ENCODE results near the gene GABPB1.

GABPB1 gene

DNA sequence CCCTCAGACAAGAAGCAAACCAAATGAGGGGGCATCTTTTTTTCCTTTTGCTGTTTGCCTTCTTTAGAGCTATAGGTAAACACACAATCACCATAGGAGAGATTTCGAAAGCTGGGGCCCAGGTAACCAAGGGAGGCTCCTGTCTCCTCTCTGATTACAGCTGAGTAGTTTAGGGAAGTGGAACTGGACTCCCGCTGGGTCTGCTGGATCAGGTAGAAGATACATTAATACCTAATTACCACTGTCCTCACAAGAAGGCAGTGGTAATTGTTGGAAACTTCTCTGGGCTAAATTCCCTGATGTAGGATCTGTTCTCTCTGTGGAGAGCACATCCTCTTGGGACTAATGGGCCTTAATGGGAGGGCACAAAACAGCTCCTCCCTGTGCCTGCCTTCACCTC is 122.2 kb downstream of the GABPB1 start:
- 78 to 100% methylated on average over 1 to 2 of the region's 2 CpGs for WGBS, 2 experiments
- Histone ChIP-seq H3K4me3 (ENCODE audit: insufficient read depth, low read depth, low read length) (no peak overlapping the region), H3K9me3 (ENCODE audit: control insufficient read depth, low read length) (no peaks in the 10 kb centered on the region), H3K36me3 (ENCODE audit: control insufficient read depth, insufficient read depth, low read length) (no peaks in the 10 kb centered on the region), H3K27me3 (ENCODE audit: control insufficient read depth, insufficient read depth, low read length, poor library complexity, severe bottlenecking) (no peaks in the 10 kb centered on the region), H3K4me1 (ENCODE audit: control insufficient read depth, insufficient read depth, low read length) (no peaks in the 10 kb centered on the region), H3K27ac (ENCODE audit: insufficient read depth, low read depth, low read length, poor library complexity, severe bottlenecking) (no peak overlapping the region)

DNA sequence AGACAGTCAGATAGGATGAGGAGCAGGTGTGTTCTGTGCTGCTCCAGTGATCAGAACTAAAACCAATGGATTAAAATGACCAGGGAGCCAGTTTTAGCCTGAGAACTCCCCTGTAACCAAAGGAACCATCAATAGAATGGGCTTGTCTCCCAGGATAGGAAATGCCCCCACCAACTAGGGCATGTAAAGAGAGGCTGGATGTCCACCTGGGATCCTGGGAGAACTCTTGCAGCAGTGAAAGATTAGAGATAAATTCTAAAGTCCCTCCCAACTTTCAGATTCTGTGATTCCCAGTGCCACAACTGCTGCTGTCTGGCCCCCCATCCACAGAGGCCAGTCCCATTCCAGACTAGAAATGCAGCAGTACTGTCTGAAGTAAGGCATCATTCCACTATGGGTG is 123.2 kb downstream of the GABPB1 start:
- Histone ChIP-seq H3K27me3 (ENCODE audit: control insufficient read depth, insufficient read depth, low read length, poor library complexity, severe bottlenecking) (no peaks in the 10 kb centered on the region), H3K4me3 (ENCODE audit: insufficient read depth, low read depth, low read length) (no peak overlapping the region), H3K36me3 (ENCODE audit: control insufficient read depth, insufficient read depth, low read length) (no peaks in the 10 kb centered on the region), H3K9me3 (ENCODE audit: control insufficient read depth, low read length) (no peaks in the 10 kb centered on the region), H3K27ac (ENCODE audit: insufficient read depth, low read depth, low read length, poor library complexity, severe bottlenecking) (no peak overlapping the region), H3K4me1 (ENCODE audit: control insufficient read depth, insufficient read depth, low read length) (no peaks in the 10 kb centered on the region)

DNA sequence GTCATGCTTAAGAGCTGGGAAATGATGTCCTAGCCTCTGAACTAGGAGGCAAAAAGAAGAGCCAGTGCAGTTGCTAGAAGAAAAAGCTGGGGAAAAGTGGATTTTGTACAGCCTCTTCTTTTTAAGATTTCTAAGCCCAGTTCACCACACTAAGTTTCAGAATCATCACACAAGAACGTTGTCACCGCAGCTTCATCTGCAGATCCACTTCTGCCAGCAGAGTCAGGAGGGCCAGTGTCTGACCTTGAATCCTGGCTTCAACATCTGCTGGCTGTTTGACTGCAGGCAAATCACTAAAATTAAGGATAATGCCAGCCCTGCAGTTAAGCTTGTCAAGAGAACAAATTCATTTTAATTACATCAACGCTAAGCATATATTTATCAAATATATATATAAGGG is 125.7 kb downstream of the GABPB1 start:
- WGBS, 2 experiments: 94% methylated on average over 2 of the region's 3 CpGs
- Histone ChIP-seq H3K4me3 (ENCODE audit: insufficient read depth, low read depth, low read length) (no peak overlapping the region), H3K4me1 (ENCODE audit: control insufficient read depth, insufficient read depth, low read length) (no peaks in the 10 kb centered on the region)

DNA sequence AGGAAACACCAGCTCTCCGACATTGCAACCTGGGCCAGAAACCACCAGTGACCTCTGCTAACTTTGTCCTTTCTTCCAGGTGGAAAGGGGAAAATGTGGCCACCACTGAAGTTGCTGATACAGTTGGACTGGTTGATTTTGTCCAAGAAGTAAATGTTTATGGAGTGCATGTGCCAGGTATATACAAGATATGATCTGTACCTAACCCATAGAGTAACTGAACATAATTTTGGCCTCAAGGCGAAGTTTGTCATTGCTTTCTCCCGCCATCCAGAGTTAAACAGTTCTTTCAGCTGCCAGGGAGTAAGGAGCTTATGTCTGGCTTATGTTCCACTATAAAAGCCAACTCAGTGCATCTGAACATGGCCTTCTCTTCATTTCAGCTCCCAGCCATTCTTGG is 126.1 kb downstream of the GABPB1 start:
- no peak overlapping the region for H3K27ac ChIP-seq (ENCODE audit: insufficient read depth, low read depth, low read length, poor library complexity, severe bottlenecking)
- no peaks in the 10 kb centered on the region for H3K36me3 ChIP-seq (ENCODE audit: control insufficient read depth, insufficient read depth, low read length)
- no peaks in the 10 kb centered on the region for H3K4me1 ChIP-seq (ENCODE audit: control insufficient read depth, insufficient read depth, low read length)
- no peaks in the 10 kb centered on the region for H3K27me3 ChIP-seq (ENCODE audit: control insufficient read depth, insufficient read depth, low read length, poor library complexity, severe bottlenecking)
- no peaks in the 10 kb centered on the region for H3K9me3 ChIP-seq (ENCODE audit: control insufficient read depth, low read length)
- 97 to 98% methylated on average over 3 of the region's 3 CpGs for WGBS, 2 experiments
- no peak overlapping the region for H3K4me3 ChIP-seq (ENCODE audit: insufficient read depth, low read depth, low read length)

More for the DNA sequence above, 125.7 kb downstream of the GABPB1 start:
- H3K36me3 ChIP-seq (ENCODE audit: control insufficient read depth, insufficient read depth, low read length): no peaks in the 10 kb centered on the region
- no peaks in the 10 kb centered on the region for H3K9me3 ChIP-seq (ENCODE audit: control insufficient read depth, low read length)
- no peaks in the 10 kb centered on the region for H3K27me3 ChIP-seq (ENCODE audit: control insufficient read depth, insufficient read depth, low read length, poor library complexity, severe bottlenecking)
- H3K27ac ChIP-seq (ENCODE audit: insufficient read depth, low read depth, low read length, poor library complexity, severe bottlenecking): no peak overlapping the region

DNA sequence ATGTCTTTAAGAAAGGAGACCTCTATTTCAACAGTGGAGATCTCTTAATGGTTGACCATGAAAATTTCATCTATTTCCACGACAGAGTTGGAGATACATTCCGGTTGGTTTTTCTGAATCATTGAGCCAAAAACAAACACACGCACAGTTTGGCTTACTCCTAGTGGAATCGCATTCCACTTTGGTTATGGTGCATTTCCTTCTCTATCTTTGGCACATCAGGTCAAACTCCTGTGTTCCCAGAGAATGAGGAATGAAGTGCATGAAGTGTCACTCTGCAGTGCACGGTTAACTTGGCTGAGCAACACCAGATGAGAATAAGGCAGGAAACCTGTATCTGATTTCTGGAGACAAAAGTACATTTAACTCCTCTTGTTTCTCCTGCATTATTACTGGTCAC is 127.9 kb downstream of the GABPB1 start:
- H3K4me3 ChIP-seq (ENCODE audit: insufficient read depth, low read depth, low read length): no peak overlapping the region
- H3K27me3 ChIP-seq (ENCODE audit: control insufficient read depth, insufficient read depth, low read length, poor library complexity, severe bottlenecking): no peaks in the 10 kb centered on the region
- H3K9me3 ChIP-seq (ENCODE audit: control insufficient read depth, low read length): no peaks in the 10 kb centered on the region
- H3K36me3 ChIP-seq (ENCODE audit: control insufficient read depth, insufficient read depth, low read length): no peaks in the 10 kb centered on the region
- H3K4me1 ChIP-seq (ENCODE audit: control insufficient read depth, insufficient read depth, low read length): no peaks in the 10 kb centered on the region
- H3K27ac ChIP-seq (ENCODE audit: insufficient read depth, low read depth, low read length, poor library complexity, severe bottlenecking): no peak overlapping the region
- WGBS, 2 experiments: 92 to 97% methylated on average over 5 of the region's 5 CpGs

DNA sequence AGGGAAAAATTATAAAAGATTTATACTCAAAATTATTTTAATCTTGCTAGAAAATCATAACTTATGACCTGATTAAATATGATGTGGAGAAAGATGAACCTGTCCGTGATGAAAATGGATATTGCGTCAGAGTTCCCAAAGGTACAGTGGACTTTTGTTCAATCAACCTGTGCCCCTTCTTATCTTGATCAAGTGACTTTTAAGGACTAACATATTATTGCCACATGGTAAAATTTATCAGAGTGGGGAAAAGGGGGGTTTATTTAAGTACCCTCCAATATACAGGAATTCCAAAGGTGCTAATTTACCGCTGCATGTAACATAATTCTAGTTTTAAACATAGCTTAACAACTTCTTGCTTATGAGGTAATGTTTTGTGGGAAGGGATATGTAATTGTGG is 129.1 kb downstream of the GABPB1 start:
- Histone ChIP-seq H3K27me3 (ENCODE audit: control insufficient read depth, insufficient read depth, low read length, poor library complexity, severe bottlenecking) (no peaks in the 10 kb centered on the region), H3K36me3 (ENCODE audit: control insufficient read depth, insufficient read depth, low read length) (no peaks in the 10 kb centered on the region), H3K4me1 (ENCODE audit: control insufficient read depth, insufficient read depth, low read length) (no peaks in the 10 kb centered on the region), H3K4me3 (ENCODE audit: insufficient read depth, low read depth, low read length) (no peak overlapping the region), H3K9me3 (ENCODE audit: control insufficient read depth, low read length) (no peaks in the 10 kb centered on the region), H3K27ac (ENCODE audit: insufficient read depth, low read depth, low read length, poor library complexity, severe bottlenecking) (no peak overlapping the region)
- WGBS, 2 experiments: 97 to 100% methylated on average over 2 of the region's 3 CpGs
